Liver (tissue), 9 donors: ENCODE results near the gene NCAM2. TPM values are rescaled to one million over a fixed set of nuclear protein-coding genes. Genes with fewer than 3 reads are reported as not detected.

ENCODE experiments used
- DNase-seq: peaks from one replicate; pipeline ENCODE4 v3.0.0-alpha.2; 2017; ENCODE audit warnings: low spot score
- H3K27ac ChIP-seq, 2 donors: one replicate each; pipeline ENCODE4 v1.7.0; 2013; ENCODE audit warnings: inconsistent platforms in 2 of 2, low read length in 2 of 2, control low read depth in 1 of 2, low read depth in 1 of 2, mild to moderate bottlenecking in 1 of 2
- H3K27me3 ChIP-seq, 4 donors: one replicate each; pipeline versions ENCODE4 v1.6.1 to v1.7.0; 2013; ENCODE audit warnings: low read length in 3 of 4, inconsistent platforms in 1 of 4, mild to moderate bottlenecking in 1 of 4, moderate library complexity in 1 of 4; ENCODE audit not compliant: control insufficient read depth in 4 of 4, insufficient read depth in 4 of 4
- H3K36me3 ChIP-seq, 4 donors: one replicate each; pipeline versions ENCODE4 v1.6.1 to v1.7.0; 2013; ENCODE audit warnings: low read length in 3 of 4, mild to moderate bottlenecking in 3 of 4, low read depth in 1 of 4, moderate library complexity in 1 of 4; ENCODE audit not compliant: control insufficient read depth in 4 of 4, insufficient read depth in 3 of 4
- H3K4me1 ChIP-seq, 4 donors: one replicate each; pipeline versions ENCODE4 v1.6.1 to v1.7.0; 2013; ENCODE audit warnings: low read length in 3 of 4, mild to moderate bottlenecking in 3 of 4, moderate library complexity in 1 of 4; ENCODE audit not compliant: control insufficient read depth in 4 of 4, insufficient read depth in 4 of 4
- H3K4me3 ChIP-seq, 3 donors: one replicate each; pipeline versions ENCODE4 v1.6.1 to v1.7.0; 2013; ENCODE audit warnings: low read length in 3 of 3, control low read depth in 1 of 3, low read depth in 1 of 3, mild to moderate bottlenecking in 1 of 3
- H3K9ac ChIP-seq, 2 donors: one replicate each; pipeline ENCODE4 v1.7.0; 2013; ENCODE audit warnings: low read length in 2 of 2, mild to moderate bottlenecking in 2 of 2, moderate library complexity in 2 of 2, control low read depth in 1 of 2, low read depth in 1 of 2
- H3K9me3 ChIP-seq, 4 donors: one replicate each; pipeline versions ENCODE4 v1.6.1 to v1.7.0; 2013; ENCODE audit warnings: low read length in 3 of 4; ENCODE audit not compliant: control insufficient read depth in 4 of 4
- EGR1 ChIP-seq, 2 donors: IDR thresholded peaks; 2 replicates each; pipeline ENCODE4 v1.6.1; 2016 to 2018; ENCODE audit warnings: antibody characterized with exemption in 2 of 2, low read depth in 2 of 2
- FOXA1 ChIP-seq: IDR thresholded peaks from 2 replicates; pipeline ENCODE4 v1.6.1; 2016; ENCODE audit warnings: antibody characterized with exemption
- FOXA2 ChIP-seq: IDR thresholded peaks from 2 replicates; pipeline ENCODE4 v1.6.1; 2016; ENCODE audit warnings: antibody characterized with exemption
- GABPA ChIP-seq, 2 donors: IDR thresholded peaks in 1 of 2; conservative IDR thresholded peaks in 1 of 2; 2 replicates each; pipeline ENCODE4 v1.6.1; 2016; ENCODE audit warnings: antibody characterized with exemption in 2 of 2, mild to moderate bottlenecking in 1 of 2, moderate library complexity in 1 of 2
- HNF4A ChIP-seq, 2 donors: conservative IDR thresholded peaks; 2 replicates each; pipeline ENCODE4 v1.6.1; 2016; ENCODE audit warnings: antibody characterized with exemption in 2 of 2, mild to moderate bottlenecking in 2 of 2
- HNF4G ChIP-seq: IDR thresholded peaks from 2 replicates; pipeline ENCODE4 v1.6.1; 2016; ENCODE audit warnings: antibody characterized with exemption
- JUND ChIP-seq, 2 donors: IDR thresholded peaks; 2 replicates each; pipeline ENCODE4 v1.6.1; 2016; ENCODE audit warnings: antibody characterized with exemption in 2 of 2
- MAX ChIP-seq: IDR thresholded peaks from 2 replicates; pipeline ENCODE4 v1.6.1; 2016; ENCODE audit warnings: antibody characterized with exemption
- NR2F2 ChIP-seq: IDR thresholded peaks from 2 replicates; pipeline ENCODE4 v1.6.1; 2016; ENCODE audit warnings: antibody characterized with exemption
- REST ChIP-seq: IDR thresholded peaks from 2 replicates; pipeline ENCODE4 v1.6.1; 2016; ENCODE audit warnings: antibody characterized with exemption, mild to moderate bottlenecking
- RXRA ChIP-seq, 2 donors: IDR thresholded peaks; 2 replicates each; pipeline ENCODE4 v1.6.1; 2017 to 2018; ENCODE audit warnings: antibody characterized with exemption in 2 of 2, mild to moderate bottlenecking in 1 of 2
- SP1 ChIP-seq: IDR thresholded peaks from 2 replicates; pipeline ENCODE4 v1.6.1; 2018; ENCODE audit warnings: antibody characterized with exemption, mild to moderate bottlenecking
- TAF1 ChIP-seq: conservative IDR thresholded peaks from 2 replicates; pipeline ENCODE4 v1.6.1; 2016; ENCODE audit warnings: antibody characterized with exemption, mild to moderate bottlenecking
- YY1 ChIP-seq: IDR thresholded peaks from 2 replicates; pipeline ENCODE4 v1.6.1; 2016; ENCODE audit warnings: antibody characterized with exemption, mild to moderate bottlenecking
- ZBTB33 ChIP-seq: IDR thresholded peaks from 2 replicates; pipeline ENCODE4 v1.6.1; 2016; ENCODE audit warnings: antibody characterized with exemption
- WGBS: extraction: QIAGEN DNeasy Blood & Tissue Kit; methylation state at CpG from one replicate; pipeline ENCODE4 v1.1.7; 2013; 5-methylcytosine and 5-hydroxymethylcytosine counted together
- polyA plus RNA-seq, 2 donors: library from polyadenylated mRNA; stranded (reverse) in 1 of 2; unstranded in 1 of 2; fragments of 200-250 nt in 1 of 2; fragments of >200 nt in 1 of 2; fragmentation: Nextera tagmentation in 1 of 2; extraction: Ambion mirVana in 1 of 2; gene quantifications; one replicate each; pipeline versions ENCODE4 v1.2.1 to v1.2.3, GENCODE V29; 2013 to 2015
- total RNA-seq, 2 donors: library from RNA; depleted of rRNA; stranded (reverse); fragments of >200 nt; gene quantifications; one replicate each; pipeline ENCODE4 v1.2.3, GENCODE V29; 2014
- TF ChIP-seq, protein P1 (sequence below): IDR thresholded peaks from 2 replicates; pipeline ENCODE4 v1.6.1; 2016; ENCODE audit warnings: antibody characterized with exemption
- TF ChIP-seq, protein P2 (sequence below): fragments of 150-350 bp; IDR thresholded peaks from 2 replicates; pipeline ENCODE4 v1.5.1; 2017; ENCODE audit warnings: improper control_type of control experiment, low read depth, low read length; ENCODE audit not compliant: missing input control
- donor health status: healthy.
- donor health status: healthy.
- donor health status: healthy.
- donor health status: healthy.
- donor health status: healthy.

Gene NCAM2
- total and polyA plus RNA-seq, 4 donors, result 0.06 to 0.51 (median 0.24) TPM

- TF ChIP-seq FOXA1, result no peak
- no peak for TF ChIP-seq TAF1
- no peak for TF ChIP-seq RXRA (IDR thresholded peaks at IDR 0.05)
- no peak for TF ChIP-seq FOXA2
- no peak for TF ChIP-seq HNF4A (conservative IDR thresholded peaks at IDR 0.05)
- TF ChIP-seq YY1, result no peak
- TF ChIP-seq, protein P1, sequence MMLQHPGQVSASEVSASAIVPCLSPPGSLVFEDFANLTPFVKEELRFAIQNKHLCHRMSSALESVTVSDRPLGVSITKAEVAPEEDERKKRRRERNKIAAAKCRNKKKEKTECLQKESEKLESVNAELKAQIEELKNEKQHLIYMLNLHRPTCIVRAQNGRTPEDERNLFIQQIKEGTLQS, result no peak
- no peak for TF ChIP-seq JUND (IDR thresholded peaks at IDR 0.05)
- Histone ChIP-seq H3K4me1 (no peaks in the 10 kb centered on the region), H3K9ac (no peak overlapping the region), H3K9me3 (no peaks in the 10 kb centered on the region), H3K27ac (no peak overlapping the region), H3K36me3 (no peaks in the 10 kb centered on the region), H3K4me3 (no peak overlapping the region), H3K27me3 (no peaks in the 10 kb centered on the region)
- 86% methylated on average over 3 of the region's 3 CpGs for WGBS
- DNase-seq, result no peak
These were observed 247.8 kb downstream of the NCAM2 start for GRCh38 chr21:21246007-21246406.

DNA sequence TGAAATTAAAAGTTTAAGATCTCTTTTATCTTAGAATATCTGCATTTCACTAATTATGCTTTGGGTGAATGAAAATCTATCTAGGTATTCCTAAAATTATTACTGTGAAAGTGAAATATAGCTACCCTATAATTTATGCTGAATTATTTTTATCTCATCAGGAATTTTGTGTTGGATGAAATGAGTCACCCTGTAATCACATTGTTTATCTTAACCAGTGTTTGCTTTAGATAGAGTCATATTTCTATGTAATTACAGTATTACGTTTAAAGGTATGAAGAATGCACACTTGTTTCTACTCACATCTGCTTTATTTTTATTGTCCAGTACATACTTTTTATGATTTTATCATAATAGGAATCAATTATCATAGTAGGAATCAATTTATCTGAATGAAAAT lies 249.2 kb downstream of the NCAM2 start:
- H3K4me1 ChIP-seq, result no peaks in the 10 kb centered on the region
- H3K36me3 ChIP-seq, result no peaks in the 10 kb centered on the region
- no peak overlapping the region for H3K9ac ChIP-seq
- H3K4me3 ChIP-seq, result no peak overlapping the region
- 40% methylated on average over 1 of the region's 1 CpG for WGBS
- no peak for DNase-seq
- no peaks in the 10 kb centered on the region for H3K27me3 ChIP-seq
- TF ChIP-seq TAF1 (no peak), GABPA (IDR thresholded peaks at IDR 0.05 in 1 of 2, conservative IDR thresholded peaks at IDR 0.05 in 1 of 2) (no peak), ZBTB33 (no peak), HNF4G (no peak), NR2F2 (no peak), HNF4A (conservative IDR thresholded peaks at IDR 0.05) (no peak), MAX (no peak), YY1 (no peak), SP1 (no peak), JUND (IDR thresholded peaks at IDR 0.05) (no peak), REST (no peak), EGR1 (IDR thresholded peaks at IDR 0.05; ENCODE audit: low read depth in 2 of 2) (no peak), RXRA (IDR thresholded peaks at IDR 0.05) (no peak), FOXA2 (no peak)
- TF ChIP-seq, protein P2, sequence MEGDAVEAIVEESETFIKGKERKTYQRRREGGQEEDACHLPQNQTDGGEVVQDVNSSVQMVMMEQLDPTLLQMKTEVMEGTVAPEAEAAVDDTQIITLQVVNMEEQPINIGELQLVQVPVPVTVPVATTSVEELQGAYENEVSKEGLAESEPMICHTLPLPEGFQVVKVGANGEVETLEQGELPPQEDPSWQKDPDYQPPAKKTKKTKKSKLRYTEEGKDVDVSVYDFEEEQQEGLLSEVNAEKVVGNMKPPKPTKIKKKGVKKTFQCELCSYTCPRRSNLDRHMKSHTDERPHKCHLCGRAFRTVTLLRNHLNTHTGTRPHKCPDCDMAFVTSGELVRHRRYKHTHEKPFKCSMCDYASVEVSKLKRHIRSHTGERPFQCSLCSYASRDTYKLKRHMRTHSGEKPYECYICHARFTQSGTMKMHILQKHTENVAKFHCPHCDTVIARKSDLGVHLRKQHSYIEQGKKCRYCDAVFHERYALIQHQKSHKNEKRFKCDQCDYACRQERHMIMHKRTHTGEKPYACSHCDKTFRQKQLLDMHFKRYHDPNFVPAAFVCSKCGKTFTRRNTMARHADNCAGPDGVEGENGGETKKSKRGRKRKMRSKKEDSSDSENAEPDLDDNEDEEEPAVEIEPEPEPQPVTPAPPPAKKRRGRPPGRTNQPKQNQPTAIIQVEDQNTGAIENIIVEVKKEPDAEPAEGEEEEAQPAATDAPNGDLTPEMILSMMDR, result no peak
- H3K27ac ChIP-seq, result no peak overlapping the region
- no peaks in the 10 kb centered on the region for H3K9me3 ChIP-seq
